HG02852 (cell line): ENCODE data around the gene MED20.

Experiments
- ATAC-seq: cut with Tn5 transposase; IDR thresholded peaks from one replicate; pipeline ENCODE4 v1.9.1; 2021; ENCODE audit warnings: mild to moderate bottlenecking, moderate library complexity; ENCODE audit not compliant: unreplicated experiment

MED20 gene

GRCh38 chr6:41941280-41942066 is 20.5 kb upstream of the MED20 start, which contains the start of gene CCND3:
TSS of gene CCND3 (minus strand) at chr6:41941808. CDS start at chr6:41941649, 159 bp downstream.
- ATAC-seq: peak; percentile 88

GRCh38 chr6:41940759-41941279 is 19.9 kb upstream of the MED20 start:
- no peak for ATAC-seq

GRCh38 chr6:41939848-41940758 is 19.2 kb upstream of the MED20 start:
- no peak for ATAC-seq

GRCh38 chr6:41939176-41939847 is 18.4 kb upstream of the MED20 start:
- ATAC-seq: no peak

- ATAC-seq: no peak
These were observed 17.7 kb upstream of the MED20 start for GRCh38 chr6:41938590-41939175.

- ATAC-seq: no peak
These were observed 17.1 kb upstream of the MED20 start for GRCh38 chr6:41937861-41938574.

GRCh38 chr6:41937472-41937860 is 16.5 kb upstream of the MED20 start:
- ATAC-seq: no peak

- peak; percentile 62 for ATAC-seq
These were observed 15.3 kb upstream of the MED20 start for GRCh38 chr6:41936073-41936837.

- ATAC-seq: no peak
These were observed 14.7 kb upstream of the MED20 start for GRCh38 chr6:41935685-41936072.

GRCh38 chr6:41935193-41935574 is 14.2 kb upstream of the MED20 start:
- ATAC-seq: no peak

- no peak for ATAC-seq
These were observed 13.6 kb upstream of the MED20 start for GRCh38 chr6:41934278-41935192.

- no peak for ATAC-seq
These were observed 11.4 kb upstream of the MED20 start for GRCh38 chr6:41932378-41932777.

GRCh38 chr6:41931792-41932191 is 10.9 kb upstream of the MED20 start:
- no peak for ATAC-seq

GRCh38 chr6:41929924-41930323 is 9.0 kb upstream of the MED20 start:
- no peak for ATAC-seq

- no peak for ATAC-seq
These were observed 6.3 kb upstream of the MED20 start for GRCh38 chr6:41927253-41927652.

GRCh38 chr6:41922154-41922553 is 1.2 kb upstream of the MED20 start:
- ATAC-seq: no peak

GRCh38 chr6:41921712-41921998 is 716 bp upstream of the MED20 start:
- peak; percentile 13 for ATAC-seq

GRCh38 chr6:41917528-41917927 is 3.4 kb downstream of the MED20 start:
- no peak for ATAC-seq
